Prostate gland (tissue), 2 donors: ENCODE data around the gene ADGRL3.

ENCODE experiments used
- POLR2A ChIP-seq: fragments of 450-650 bp; IDR thresholded peaks from one replicate; pipeline ENCODE4 v1.6.1; 2016; ENCODE audit warnings: antibody characterized with exemption, mild to moderate bottlenecking
- TF ChIP-seq, protein P1 (sequence below), 4 experiments: fragments of 200-600 bp in 2 of 4; fragments of 450-650 bp in 2 of 4; sonication (generic) in 2 of 4; IDR thresholded peaks; 1 replicate in 3 of 4; 2 replicates in 1 of 4; pipeline ENCODE4 v1.5.1; 2016 to 2019; ENCODE audit warnings: antibody characterized with exemption in 4 of 4, mild to moderate bottlenecking in 2 of 4, moderate library complexity in 2 of 4

DNA sequence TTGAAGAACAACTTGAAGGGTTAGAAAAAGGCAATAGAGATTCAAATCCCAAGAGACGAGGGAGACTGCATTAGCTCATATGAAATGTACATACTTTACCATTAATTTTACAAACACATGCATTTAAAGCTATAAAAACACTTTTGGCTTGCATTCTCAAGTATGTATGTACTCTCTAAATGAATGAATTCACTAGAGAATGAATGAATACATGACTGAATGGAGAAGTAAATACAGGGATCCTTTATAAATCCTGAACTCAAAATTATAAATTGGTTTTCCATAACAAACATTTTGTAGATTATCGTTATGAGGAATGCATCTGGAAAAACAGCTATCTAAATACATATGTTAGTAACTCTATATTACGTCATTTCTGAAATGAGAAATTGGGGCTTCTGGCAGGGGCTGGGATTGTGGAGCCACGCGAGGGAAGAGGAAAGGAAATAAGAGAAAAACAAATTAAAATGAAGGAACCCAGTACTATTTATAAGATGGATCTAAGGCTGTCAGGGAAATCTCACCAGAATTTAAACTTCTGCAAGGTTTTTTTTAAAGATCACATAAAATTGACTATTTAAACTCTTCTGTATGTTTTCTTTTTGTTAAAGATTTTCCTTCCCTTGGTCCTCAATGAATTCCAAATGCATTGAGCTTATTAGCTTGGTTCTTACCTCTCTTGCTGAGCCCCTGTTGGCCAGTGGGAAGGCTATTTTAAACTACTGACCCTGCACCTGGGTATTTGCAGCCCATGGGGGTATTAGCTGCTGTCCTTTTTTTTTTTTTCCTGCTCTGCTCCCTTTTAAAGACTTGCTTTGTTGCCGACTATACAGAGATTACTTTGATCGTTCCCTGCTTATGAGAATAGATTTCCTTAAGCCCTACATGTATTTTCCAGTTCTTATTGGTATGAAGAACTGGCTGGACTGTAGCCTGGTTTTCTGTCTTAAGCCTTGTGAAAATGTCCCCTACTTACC is 207.8 kb downstream of the ADGRL3 start:
- no peak for TF ChIP-seq POLR2A
- TF ChIP-seq, protein P1, sequence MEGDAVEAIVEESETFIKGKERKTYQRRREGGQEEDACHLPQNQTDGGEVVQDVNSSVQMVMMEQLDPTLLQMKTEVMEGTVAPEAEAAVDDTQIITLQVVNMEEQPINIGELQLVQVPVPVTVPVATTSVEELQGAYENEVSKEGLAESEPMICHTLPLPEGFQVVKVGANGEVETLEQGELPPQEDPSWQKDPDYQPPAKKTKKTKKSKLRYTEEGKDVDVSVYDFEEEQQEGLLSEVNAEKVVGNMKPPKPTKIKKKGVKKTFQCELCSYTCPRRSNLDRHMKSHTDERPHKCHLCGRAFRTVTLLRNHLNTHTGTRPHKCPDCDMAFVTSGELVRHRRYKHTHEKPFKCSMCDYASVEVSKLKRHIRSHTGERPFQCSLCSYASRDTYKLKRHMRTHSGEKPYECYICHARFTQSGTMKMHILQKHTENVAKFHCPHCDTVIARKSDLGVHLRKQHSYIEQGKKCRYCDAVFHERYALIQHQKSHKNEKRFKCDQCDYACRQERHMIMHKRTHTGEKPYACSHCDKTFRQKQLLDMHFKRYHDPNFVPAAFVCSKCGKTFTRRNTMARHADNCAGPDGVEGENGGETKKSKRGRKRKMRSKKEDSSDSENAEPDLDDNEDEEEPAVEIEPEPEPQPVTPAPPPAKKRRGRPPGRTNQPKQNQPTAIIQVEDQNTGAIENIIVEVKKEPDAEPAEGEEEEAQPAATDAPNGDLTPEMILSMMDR (IDR thresholded peaks at IDR 0.05): no peak
